NT2/D1 (cell line): ENCODE data around the gene MAP3K6.
"Not testable (repeated sequence)": the region's sequence is repeated elsewhere in the genome, so short reads cannot be mapped to it uniquely, and the experiment has no call there.

ENCODE experiments used
- DNase-seq: peaks from one replicate; pipeline ENCODE4 v3.0.0-alpha.2; 2011; ENCODE audit warnings: low read depth, low spot score
- H3K27me3 ChIP-seq: 2 replicates; pipeline ENCODE4 v1.6.0; 2011; ENCODE audit warnings: mild to moderate bottlenecking; ENCODE audit not compliant: insufficient read length, insufficient read depth
- H3K36me3 ChIP-seq: 2 replicates; pipeline ENCODE4 v1.6.1; 2011; ENCODE audit warnings: mild to moderate bottlenecking, low read length, mixed read lengths; ENCODE audit not compliant: insufficient read depth, insufficient read length
- H3K4me1 ChIP-seq: 2 replicates; pipeline ENCODE4 v1.5.1; 2011; ENCODE audit not compliant: insufficient read depth, insufficient read length
- H3K4me3 ChIP-seq: 2 replicates; pipeline ENCODE4 v1.5.1; 2011; ENCODE audit warnings: low read depth; ENCODE audit not compliant: insufficient read length
- H3K9ac ChIP-seq: 2 replicates; pipeline ENCODE4 v1.6.0; 2011; ENCODE audit warnings: low read depth; ENCODE audit not compliant: insufficient read length
- H3K9me3 ChIP-seq: 2 replicates; pipeline ENCODE4 v1.5.1; 2011; ENCODE audit warnings: mild to moderate bottlenecking, low read length; ENCODE audit not compliant: insufficient read depth
- SUZ12 ChIP-seq: IDR thresholded peaks from 2 replicates; pipeline ENCODE4 v1.6.1; 2011; ENCODE audit not compliant: insufficient read length, insufficient read depth; ENCODE audit errors: extremely low read depth
- YY1 ChIP-seq: IDR thresholded peaks from 2 replicates; pipeline ENCODE4 v1.6.1; 2011; ENCODE audit not compliant: insufficient read length, insufficient read depth
- ZNF274 ChIP-seq: IDR thresholded peaks from 2 replicates; pipeline ENCODE4 v1.6.1; 2011; ENCODE audit warnings: mild to moderate bottlenecking, low read depth, low read length

MAP3K6 gene

DNA sequence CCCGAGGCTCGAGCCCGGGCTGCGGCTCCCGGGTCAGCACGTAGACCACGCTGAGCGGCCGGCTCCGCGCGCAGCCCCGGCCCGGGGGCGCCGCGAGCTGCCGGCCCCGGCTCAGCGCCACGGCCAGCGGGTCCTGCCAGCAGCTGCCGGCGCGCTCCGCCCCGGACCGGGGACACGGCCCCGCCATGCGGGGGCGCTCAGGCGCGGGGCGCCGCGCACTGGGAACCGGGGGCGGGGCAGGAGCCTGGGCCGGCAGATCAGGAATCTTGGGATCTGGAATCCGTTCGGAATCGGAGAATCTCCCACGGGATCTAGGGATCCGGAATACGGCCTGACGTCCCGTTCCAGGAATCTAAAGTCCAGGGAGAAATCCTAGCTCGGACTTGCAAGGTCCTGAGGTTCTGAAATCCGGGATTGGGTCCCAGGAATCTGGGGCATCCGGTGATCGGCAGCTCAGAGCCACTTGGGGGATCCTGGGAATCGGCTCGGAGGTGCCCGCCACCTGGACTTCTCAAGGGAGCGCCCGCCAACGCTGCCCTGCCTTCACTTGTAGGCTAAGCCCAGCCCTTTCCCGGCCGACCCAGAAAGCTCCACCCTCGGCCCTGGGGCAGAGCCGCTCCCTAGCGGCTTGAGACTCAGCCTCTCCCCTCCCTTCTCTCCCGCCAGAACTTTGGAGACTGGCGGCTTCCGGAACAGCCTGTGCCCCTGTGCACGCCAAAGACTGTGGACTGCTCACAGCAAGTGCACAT is at the start of gene MAP3K6:
Gene MAP3K6 (minus strand): TSS at position 551 of the 749 bp plus-strand sequence. CDS start 364 bp downstream, at position 187.
- Histone ChIP-seq H3K36me3 (peaks cover 16% of the 10 kb centered on the region), H3K4me3 (peak within 1 kb of the TSS; percentile 69), H3K4me1 (peaks cover 24% of the 10 kb centered on the region), H3K9ac (peak within 1 kb of the TSS; percentile 85), H3K9me3 (no peaks in the 10 kb centered on the region), H3K27me3 (no peaks in the 10 kb centered on the region)
- DNase-seq, result peak; percentile 84
- TF ChIP-seq SUZ12 (no peak), YY1 (no peak), ZNF274 (no peak)

GRCh38 chr1:27414091-27414490 is 47.3 kb upstream of the MAP3K6 start:
- H3K9ac ChIP-seq, result no peak overlapping the region
- H3K9me3 ChIP-seq, result no peaks in the 10 kb centered on the region
- no peaks in the 10 kb centered on the region for H3K4me1 ChIP-seq
- TF ChIP-seq YY1, result no peak
- no peak for TF ChIP-seq ZNF274
- TF ChIP-seq SUZ12, result no peak
- H3K27me3 ChIP-seq, result no peaks in the 10 kb centered on the region
- H3K36me3 ChIP-seq, result peaks cover 88% of the 10 kb centered on the region
- no peak for DNase-seq
- H3K4me3 ChIP-seq, result no peak overlapping the region

- H3K9ac ChIP-seq, result no peak overlapping the region
- H3K27me3 ChIP-seq, result no peaks in the 10 kb centered on the region
- H3K36me3 ChIP-seq, result peaks cover 93% of the 10 kb centered on the region
- H3K4me3 ChIP-seq, result no peak overlapping the region
- H3K4me1 ChIP-seq, result no peaks in the 10 kb centered on the region
- no peak for DNase-seq
- no peaks in the 10 kb centered on the region for H3K9me3 ChIP-seq
- TF ChIP-seq YY1 (no peak), SUZ12 (no peak), ZNF274 (no peak)
Measured at GRCh38 chr1:27413004-27413403, 46.2 kb upstream of the MAP3K6 start.

DNA sequence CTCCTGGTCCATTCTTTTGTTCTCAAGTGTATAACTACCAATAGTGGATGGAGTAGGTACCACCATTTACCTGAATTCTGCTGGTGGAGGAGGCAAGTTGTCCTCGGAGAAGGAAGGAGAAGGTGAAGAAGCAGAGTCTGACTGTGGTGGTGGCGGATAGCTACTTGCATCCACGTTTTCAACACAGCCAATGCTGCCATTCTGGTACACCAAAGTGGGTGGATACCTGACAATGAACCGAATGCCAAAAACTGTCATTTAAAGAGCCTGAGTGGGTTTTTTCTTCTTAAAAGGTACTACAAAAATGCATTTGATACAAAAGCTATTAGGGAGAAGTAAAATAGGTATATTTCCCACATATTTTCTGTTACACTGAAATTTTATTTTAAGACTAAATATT is 45.7 kb upstream of the MAP3K6 start:
- Histone ChIP-seq H3K4me3 (no peak overlapping the region), H3K27me3 (no peaks in the 10 kb centered on the region), H3K9ac (no peak overlapping the region), H3K4me1 (no peaks in the 10 kb centered on the region), H3K36me3 (peaks cover 94% of the 10 kb centered on the region), H3K9me3 (no peaks in the 10 kb centered on the region)
- DNase-seq, result no peak
- TF ChIP-seq ZNF274 (no peak), YY1 (no peak), SUZ12 (no peak)

DNA sequence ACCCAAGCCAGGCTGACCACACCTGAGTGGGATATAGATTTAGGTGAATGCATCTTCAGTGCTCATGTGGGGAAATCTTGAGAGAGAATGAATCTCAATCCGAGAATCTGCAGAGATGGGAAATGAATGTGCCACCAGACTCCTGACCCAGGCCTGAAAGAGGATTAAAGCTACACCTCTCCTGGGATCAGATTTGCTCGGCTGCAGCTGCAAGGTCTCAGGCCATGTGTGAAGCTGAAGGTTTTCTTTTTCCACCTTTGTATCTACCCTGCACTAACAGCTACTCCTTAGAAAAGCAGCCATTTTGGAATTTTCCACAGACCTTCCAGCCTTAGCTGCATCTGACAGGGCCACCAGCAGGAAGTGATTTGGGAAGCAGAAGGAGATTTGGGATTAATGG is 43.9 kb upstream of the MAP3K6 start:
- TF ChIP-seq SUZ12 (no peak), YY1 (no peak), ZNF274 (no peak)
- peaks cover 7% of the 10 kb centered on the region for H3K4me1 ChIP-seq
- no peaks in the 10 kb centered on the region for H3K27me3 ChIP-seq
- no peaks in the 10 kb centered on the region for H3K9me3 ChIP-seq
- peaks cover 84% of the 10 kb centered on the region for H3K36me3 ChIP-seq
- no peak overlapping the region for H3K9ac ChIP-seq
- no peak for DNase-seq
- H3K4me3 ChIP-seq, result no peak overlapping the region

- no peak for DNase-seq
- Histone ChIP-seq H3K9ac (no peak overlapping the region), H3K4me1 (peaks cover 10% of the 10 kb centered on the region), H3K4me3 (no peak overlapping the region), H3K36me3 (peaks cover 73% of the 10 kb centered on the region), H3K9me3 (no peaks in the 10 kb centered on the region), H3K27me3 (no peaks in the 10 kb centered on the region)
- TF ChIP-seq YY1, result no peak
- no peak for TF ChIP-seq ZNF274
- no peak for TF ChIP-seq SUZ12
Measured at GRCh38 chr1:27409669-27410068, 42.9 kb upstream of the MAP3K6 start.

DNA sequence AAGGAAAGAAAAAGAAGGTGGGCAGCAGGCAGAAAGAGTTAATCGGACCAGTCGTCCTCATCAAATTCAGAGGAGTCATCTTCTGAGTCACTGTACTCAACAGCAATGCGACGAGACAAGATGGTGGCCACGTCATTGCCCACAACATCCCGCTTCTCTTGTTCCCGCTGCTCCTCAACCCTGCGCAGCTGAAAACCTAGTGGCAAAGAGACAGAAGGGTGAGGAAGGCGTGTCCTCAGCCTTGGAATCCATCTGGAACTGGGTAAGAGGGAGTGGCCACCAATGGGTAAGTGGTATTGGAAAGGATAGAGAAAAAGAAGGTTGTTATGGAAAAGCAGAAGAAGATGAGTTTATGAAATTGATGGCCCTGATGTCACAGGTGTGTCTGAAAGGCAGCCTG is 41.4 kb upstream of the MAP3K6 start:
- Histone ChIP-seq H3K36me3 (peaks cover 64% of the 10 kb centered on the region), H3K4me1 (peaks cover 20% of the 10 kb centered on the region), H3K9ac (no peak overlapping the region), H3K4me3 (no peak overlapping the region), H3K9me3 (no peaks in the 10 kb centered on the region), H3K27me3 (no peaks in the 10 kb centered on the region)
- no peak for DNase-seq
- no peak for TF ChIP-seq YY1
- no peak for TF ChIP-seq SUZ12
- no peak for TF ChIP-seq ZNF274

GRCh38 chr1:27406791-27407190 is 40.0 kb upstream of the MAP3K6 start:
- H3K36me3 ChIP-seq, result peaks cover 50% of the 10 kb centered on the region
- not testable (repeated sequence) for H3K9ac ChIP-seq, DNase-seq, H3K9me3 ChIP-seq, H3K27me3 ChIP-seq, H3K4me3 ChIP-seq
- peaks cover 29% of the 10 kb centered on the region for H3K4me1 ChIP-seq
